Esophagus (tissue), 2 donors: ENCODE data around the gene PABPC3. TPM values are rescaled to one million over a fixed set of nuclear protein-coding genes. Genes with fewer than 3 reads are reported as not detected.

Experiments used
- H3K27ac ChIP-seq, 2 donors: one replicate each; pipeline ENCODE4 v1.5.1; 2013; ENCODE audit warnings: low read depth in 2 of 2, mild to moderate bottlenecking in 2 of 2, inconsistent platforms in 1 of 2, low read length in 1 of 2, moderate library complexity in 1 of 2
- H3K27me3 ChIP-seq, 2 donors: one replicate each; pipeline ENCODE4 v1.6.1; 2013; ENCODE audit warnings: low read length in 2 of 2, control low read depth in 1 of 2, mild to moderate bottlenecking in 1 of 2; ENCODE audit not compliant: insufficient read depth in 2 of 2, control insufficient read depth in 1 of 2
- H3K36me3 ChIP-seq, 2 donors: one replicate each; pipeline ENCODE4 v1.6.1; 2013; ENCODE audit warnings: low read length in 1 of 2; ENCODE audit not compliant: control insufficient read depth in 2 of 2, insufficient read depth in 2 of 2
- H3K4me1 ChIP-seq, 2 donors: one replicate each; pipeline ENCODE4 v1.6.1; 2013; ENCODE audit warnings: low read length in 1 of 2; ENCODE audit not compliant: control insufficient read depth in 2 of 2, insufficient read depth in 2 of 2
- H3K4me3 ChIP-seq, 2 donors: one replicate each; pipeline ENCODE4 v1.5.1; 2013; ENCODE audit warnings: low read length in 2 of 2, mild to moderate bottlenecking in 2 of 2, low read depth in 1 of 2, moderate library complexity in 1 of 2
- H3K9me3 ChIP-seq, 2 donors: one replicate each; pipeline ENCODE4 v1.6.1; 2013; ENCODE audit warnings: mild to moderate bottlenecking in 2 of 2, low read depth in 1 of 2, low read length in 1 of 2, moderate library complexity in 1 of 2; ENCODE audit not compliant: control insufficient read depth in 2 of 2, insufficient read depth in 1 of 2
- WGBS, 2 donors: extraction: QIAGEN DNeasy Blood & Tissue Kit; methylation state at CpG; one replicate each; pipeline ENCODE4 v1.1.7; 2013; 5-methylcytosine and 5-hydroxymethylcytosine counted together
- polyA plus RNA-seq, 2 donors: library from polyadenylated mRNA; stranded (reverse); fragments of 200-250 nt; gene quantifications; one replicate each; pipeline ENCODE4 v1.2.3, GENCODE V29; 2013
- donor health status: healthy with polysubstance abuse.
- donor health status: Bipolar disorder and iron deficiency.

Gene PABPC3
- under 1 TPM; 0.16 to 0.20 TPM for polyA plus RNA-seq

DNA sequence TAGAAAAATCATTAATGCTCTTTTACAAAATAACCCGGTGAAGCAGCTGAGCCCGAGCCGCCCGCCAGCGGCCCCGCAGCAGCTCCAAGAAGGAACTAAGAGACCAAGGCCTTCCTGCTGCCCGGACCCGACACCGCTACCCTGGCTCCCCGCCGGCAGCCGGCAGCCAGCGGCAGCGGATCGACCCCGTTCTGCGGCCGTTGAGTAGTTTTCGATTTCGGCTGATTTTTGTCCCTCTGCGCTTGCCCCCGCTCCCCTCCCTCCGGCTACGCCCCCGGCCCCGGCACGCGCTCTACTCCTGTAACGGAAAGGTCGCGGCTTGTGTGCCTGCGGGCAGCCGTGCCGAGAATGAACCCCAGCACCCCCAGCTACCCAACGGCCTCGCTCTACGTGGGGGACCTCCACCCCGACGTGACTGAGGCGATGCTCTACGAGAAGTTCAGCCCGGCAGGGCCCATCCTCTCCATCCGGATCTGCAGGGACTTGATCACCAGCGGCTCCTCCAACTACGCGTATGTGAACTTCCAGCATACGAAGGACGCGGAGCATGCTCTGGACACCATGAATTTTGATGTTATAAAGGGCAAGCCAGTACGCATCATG is at the start of gene PABPC3:
Gene PABPC3, plus strand, starts transcription at position 286 of the 603 bp plus-strand sequence. Its CDS starts 63 bp downstream, at position 349.
- Histone ChIP-seq H3K27me3 (no peaks in the 10 kb centered on the region), H3K9me3 (peaks cover 3% of the 10 kb centered on the region in 2 donors), H3K4me1 (no peaks in the 10 kb centered on the region), H3K4me3 (no peak within 1 kb of the TSS), H3K27ac (no peak within 1 kb of the TSS), H3K36me3 (no peaks in the 10 kb centered on the region)
- 29 to 31% methylated on average over 50 of the region's 50 CpGs for whole genome bisulfite sequencing, 2 donors

DNA sequence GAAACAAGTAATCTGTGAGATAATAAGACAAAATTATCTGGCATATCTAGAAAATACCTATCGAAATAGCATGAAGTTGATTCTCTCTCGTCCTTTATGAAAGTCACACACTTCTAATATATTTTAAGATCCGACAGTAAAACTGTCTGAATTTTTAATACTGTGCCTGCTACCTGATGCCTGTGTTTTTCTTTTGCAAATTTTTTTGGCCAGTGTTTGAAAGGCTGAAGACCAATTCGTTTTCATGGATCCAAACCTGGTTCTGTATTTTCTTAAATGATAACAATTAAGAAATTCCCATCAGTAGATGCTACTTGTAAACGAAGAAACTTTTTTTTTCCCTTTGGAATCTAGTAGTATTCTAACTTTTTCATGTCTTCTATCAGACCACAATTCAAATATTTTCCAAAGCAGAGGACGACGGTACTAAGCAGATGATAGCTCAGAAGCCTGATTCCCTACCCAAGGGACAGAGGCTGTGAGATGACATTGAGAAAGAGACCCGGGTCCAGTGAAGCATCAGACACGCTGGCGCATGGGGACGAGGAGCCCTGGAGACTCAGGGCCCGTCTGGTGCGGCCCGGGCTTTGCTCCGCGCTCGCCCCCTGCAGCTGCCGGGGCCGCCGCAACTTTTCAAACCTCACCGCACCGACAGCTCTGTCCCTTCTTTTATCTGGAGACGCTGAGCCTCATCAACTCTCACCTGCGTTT is 49.5 kb upstream of the PABPC3 start:
- 18 to 21% methylated on average over 24 of the region's 24 CpGs for WGBS, 2 donors
- H3K9me3 ChIP-seq: no peaks in the 10 kb centered on the region

DNA sequence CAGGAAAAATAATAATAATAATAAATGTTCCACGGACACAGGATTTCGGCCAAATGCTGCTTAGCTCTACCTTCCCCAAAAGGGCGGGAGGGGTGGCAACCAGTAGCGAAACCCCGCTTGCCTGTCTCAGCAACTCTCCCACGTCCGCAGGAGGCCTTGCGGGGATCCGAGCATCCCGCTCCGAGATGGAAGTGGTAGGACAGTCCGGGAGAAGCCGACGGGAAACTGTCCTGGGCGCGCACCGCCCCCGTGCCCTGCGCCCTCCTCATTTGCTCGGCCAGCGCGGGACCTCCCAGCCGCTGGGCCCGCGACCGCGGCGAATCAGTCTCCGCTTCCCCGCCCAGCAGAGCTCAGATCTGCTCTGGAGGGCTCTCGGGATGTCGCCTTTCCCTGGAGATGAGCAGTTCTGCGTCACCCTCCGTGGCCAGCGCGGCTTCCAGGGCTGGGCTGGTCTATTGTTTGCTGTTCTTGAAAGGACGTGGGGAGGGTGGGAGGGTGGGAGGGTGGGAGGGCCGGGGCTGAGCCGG is 48.9 kb upstream of the PABPC3 start:
- 0 to 2% methylated on average over 39 of the region's 39 CpGs for whole genome bisulfite sequencing, 2 donors
- Histone ChIP-seq H3K4me1 (no peaks in the 10 kb centered on the region), H3K4me3 (peak overlapping the region; percentile 22 to 23), H3K36me3 (no peaks in the 10 kb centered on the region), H3K9me3 (no peaks in the 10 kb centered on the region), H3K27ac (no peak overlapping the region), H3K27me3 (peaks cover 3 to 10% of the 10 kb centered on the region in 2 donors)

More for the DNA sequence above, 49.5 kb upstream of the PABPC3 start:
- Histone ChIP-seq H3K27me3 (peaks cover 3 to 10% of the 10 kb centered on the region in 2 donors), H3K4me1 (no peaks in the 10 kb centered on the region), H3K36me3 (no peaks in the 10 kb centered on the region), H3K27ac (no peak overlapping the region), H3K4me3 (peak overlapping the region in 1 of 2 donors; percentile 22)

DNA sequence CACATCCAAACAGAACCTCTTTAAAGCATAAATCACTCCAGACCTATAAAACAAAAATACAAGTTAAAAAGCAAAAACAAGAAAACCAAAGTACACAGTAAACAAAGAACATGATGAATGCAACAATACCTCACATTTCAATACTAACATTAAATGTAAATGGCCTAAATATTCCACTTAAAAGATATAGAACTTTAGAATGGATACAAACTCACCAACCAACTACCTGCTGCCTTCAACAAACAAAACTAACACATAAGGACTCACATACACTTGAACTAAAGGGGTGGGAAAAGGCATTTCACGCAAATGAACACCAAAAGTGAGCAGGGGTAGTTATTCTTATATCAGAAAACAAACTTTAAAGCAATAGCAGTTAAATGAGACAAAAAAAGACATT is 44.9 kb upstream of the PABPC3 start:
- no peaks in the 10 kb centered on the region for H3K9me3 ChIP-seq
- no peaks in the 10 kb centered on the region for H3K36me3 ChIP-seq
- no peaks in the 10 kb centered on the region for H3K4me1 ChIP-seq
- no peak overlapping the region for H3K4me3 ChIP-seq
- H3K27me3 ChIP-seq: peaks cover 3 to 7% of the 10 kb centered on the region in 2 donors
- WGBS, 2 donors: 69 to 76% methylated on average over 1 of the region's 1 CpG
- no peak overlapping the region for H3K27ac ChIP-seq

DNA sequence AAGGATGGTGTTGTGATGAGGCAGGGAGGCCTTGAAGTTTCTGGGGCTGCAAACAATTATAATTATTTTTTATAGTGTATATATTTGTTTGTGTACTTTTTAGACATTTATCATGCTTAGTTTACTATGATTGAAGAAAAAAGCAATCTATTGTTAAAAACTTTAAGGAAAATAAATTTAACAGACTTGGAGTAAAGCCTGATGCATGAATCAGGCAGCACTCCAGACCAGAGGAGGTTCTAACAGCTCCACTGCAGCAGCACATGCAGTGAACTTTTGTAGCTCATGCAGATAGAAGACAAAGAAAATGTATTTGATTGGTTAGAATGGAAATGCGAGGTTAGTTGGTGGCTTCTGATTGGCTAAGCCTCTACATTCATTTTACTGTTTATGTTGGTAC is 36.8 kb upstream of the PABPC3 start:
- Histone ChIP-seq H3K27me3 (no peaks in the 10 kb centered on the region), H3K4me1 (no peaks in the 10 kb centered on the region), H3K4me3 (no peak overlapping the region), H3K36me3 (no peaks in the 10 kb centered on the region), H3K27ac (no peak overlapping the region), H3K9me3 (no peaks in the 10 kb centered on the region)
- WGBS, 2 donors: 79 to 86% methylated on average over 1 of the region's 1 CpG

DNA sequence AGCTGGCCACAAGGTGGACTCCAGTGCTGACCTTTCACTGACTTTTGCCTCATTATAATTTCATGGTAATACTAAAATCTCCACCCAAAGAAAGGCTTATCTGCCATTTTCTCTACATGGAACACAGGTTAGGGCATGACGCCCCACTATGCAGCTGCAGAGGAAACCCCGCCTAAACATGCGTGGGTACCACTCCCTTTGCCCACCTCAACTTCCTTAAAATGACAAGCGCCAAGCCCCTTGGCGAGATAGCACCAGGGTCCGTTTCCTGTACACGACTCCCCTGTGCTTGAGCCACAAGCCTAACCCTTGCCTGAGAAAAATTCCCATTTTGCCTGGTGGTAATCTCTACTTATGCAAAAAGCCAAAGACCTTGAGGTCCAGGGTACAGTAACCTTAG is 36.0 kb upstream of the PABPC3 start:
- H3K36me3 ChIP-seq: no peaks in the 10 kb centered on the region
- WGBS, 2 donors: 73 to 75% methylated on average over 7 of the region's 7 CpGs
- no peak overlapping the region for H3K27ac ChIP-seq
- no peaks in the 10 kb centered on the region for H3K9me3 ChIP-seq
- H3K4me1 ChIP-seq: no peaks in the 10 kb centered on the region
- no peaks in the 10 kb centered on the region for H3K27me3 ChIP-seq
- no peak overlapping the region for H3K4me3 ChIP-seq

DNA sequence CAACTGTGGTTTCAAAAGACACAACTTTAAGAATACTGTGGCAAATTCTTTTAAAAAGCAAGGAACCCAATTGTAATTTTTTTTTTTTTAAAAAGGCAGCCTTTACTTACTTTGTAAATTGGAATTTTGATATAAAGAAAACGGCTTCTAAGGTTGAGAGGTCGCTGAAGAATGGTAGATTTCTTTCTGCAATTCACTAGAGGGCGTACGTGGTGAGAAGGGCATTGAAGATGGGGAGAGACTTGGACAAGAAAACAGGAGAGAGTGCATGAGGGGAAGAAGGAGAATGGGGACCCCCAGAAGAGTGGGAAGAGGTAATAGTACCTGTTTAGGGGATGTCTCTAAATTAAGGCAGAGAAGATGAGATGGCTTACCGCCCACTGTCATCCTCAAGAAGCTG is 33.5 kb upstream of the PABPC3 start:
- no peaks in the 10 kb centered on the region for H3K9me3 ChIP-seq
- no peaks in the 10 kb centered on the region for H3K27me3 ChIP-seq
- H3K4me3 ChIP-seq: no peak overlapping the region
- WGBS, 2 donors: 66 to 74% methylated on average over 5 of the region's 5 CpGs
- no peaks in the 10 kb centered on the region for H3K4me1 ChIP-seq
- H3K36me3 ChIP-seq: no peaks in the 10 kb centered on the region
- H3K27ac ChIP-seq: no peak overlapping the region

DNA sequence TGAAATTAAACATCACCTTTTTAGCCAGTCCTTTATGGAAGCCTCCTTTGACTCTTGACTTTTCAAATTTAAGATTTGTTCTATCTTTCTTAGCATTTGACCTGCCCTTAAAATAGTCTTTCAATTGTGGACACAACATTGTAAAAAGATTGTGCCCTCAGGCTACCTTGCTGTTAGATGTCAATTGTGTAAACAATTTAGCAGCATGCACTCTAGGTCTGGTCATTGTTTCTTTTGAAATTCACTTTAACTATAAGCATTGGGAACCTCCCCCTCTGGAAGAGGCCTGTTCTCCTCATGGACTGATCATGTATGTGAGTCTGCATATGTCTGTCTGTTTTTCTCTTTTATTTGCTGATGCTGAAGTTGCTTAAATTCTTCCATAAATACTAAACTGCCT is 31.5 kb upstream of the PABPC3 start:
- no peaks in the 10 kb centered on the region for H3K4me1 ChIP-seq
- H3K9me3 ChIP-seq: no peaks in the 10 kb centered on the region
- no peaks in the 10 kb centered on the region for H3K36me3 ChIP-seq
- H3K27me3 ChIP-seq: no peaks in the 10 kb centered on the region
- no peak overlapping the region for H3K4me3 ChIP-seq
- H3K27ac ChIP-seq: no peak overlapping the region

DNA sequence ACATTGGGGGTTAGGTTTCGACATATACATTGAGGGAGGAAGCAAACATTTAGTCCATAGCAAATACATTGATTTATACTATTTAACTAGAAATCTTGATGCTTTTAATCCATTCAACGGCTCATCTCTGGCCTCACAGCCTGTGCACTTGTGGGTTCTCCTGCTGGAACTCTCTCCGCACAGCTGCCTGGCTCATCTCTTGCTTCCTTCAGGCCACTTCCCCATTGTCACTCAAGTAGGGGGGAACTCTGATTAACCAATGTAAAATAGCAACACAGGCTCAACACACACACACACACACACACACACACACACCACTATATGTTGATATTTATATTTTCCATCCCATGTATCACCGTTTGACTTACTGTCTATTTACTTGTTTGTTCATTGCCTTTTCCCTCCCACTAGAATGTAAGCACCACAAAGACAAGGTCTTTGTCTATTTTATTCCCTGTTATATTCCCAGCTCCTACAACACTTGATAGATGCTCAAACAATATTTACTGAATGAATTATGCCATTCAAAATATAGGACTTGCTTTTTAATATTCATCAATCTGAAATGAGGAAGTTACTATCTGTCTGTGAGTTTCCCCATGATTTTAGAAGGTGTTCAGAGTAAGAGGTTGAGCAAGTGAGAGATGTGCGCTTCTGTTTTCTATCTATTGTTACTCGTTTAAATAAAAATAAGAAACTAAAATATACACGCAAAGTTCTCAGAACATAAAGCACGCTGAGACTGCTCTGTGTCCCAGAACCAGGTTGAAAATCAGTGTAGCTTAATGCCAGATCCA is 29.8 kb upstream of the PABPC3 start:
- no peak overlapping the region for H3K27ac ChIP-seq
- WGBS, 2 donors: 79% methylated on average over 8 of the region's 8 CpGs

More for the DNA sequence above, 29.8 kb upstream of the PABPC3 start:
- H3K4me3 ChIP-seq: no peak overlapping the region
- H3K27me3 ChIP-seq: no peaks in the 10 kb centered on the region
- no peaks in the 10 kb centered on the region for H3K36me3 ChIP-seq
- no peaks in the 10 kb centered on the region for H3K4me1 ChIP-seq
- H3K9me3 ChIP-seq: no peaks in the 10 kb centered on the region
